Heart left ventricle (tissue), 13 donors: Measurements from ENCODE around the gene RHOA.

Experiments used
- POLR2A ChIP-seq, 2 donors: fragments of 450-650 bp; IDR thresholded peaks; one replicate each; pipeline ENCODE4 v1.6.1; 2017; ENCODE audit warnings: antibody characterized with exemption in 2 of 2, mild to moderate bottlenecking in 2 of 2, moderate library complexity in 2 of 2
- TF ChIP-seq, protein P1 (sequence below), 12 donors: fragments of 200-600 bp; sonication (generic) in 4 of 12; IDR thresholded peaks; one replicate each; pipeline versions ENCODE4 v1.5.0 to v1.8.0; 2018 to 2022; ENCODE audit warnings: antibody characterized with exemption in 12 of 12, mild to moderate bottlenecking in 5 of 12
- donor health status: ischemic (EF 13 %, LVEDD 7.1; RV severe dilation, severe dysfunction).
- donor health status: DM: no; HTN: yes; CAD: no.
- donor health status: DM: no; HTN: no; CAD: no.
- donor health status: ischemic (EF 25% LVEDD 6.9; RV normal size, moderate dysfunction).
- donor health status: ischemic (EF 25% LVEDD 5.7; RV mildly dilated, moderate dysfunction).
- donor health status: ischemic (EF 35%, LVEDD 5.7; RV mildly dilated, moderate dysfunction).
- donor health status: nonischemic (EF 11% LVEDD 7.7; RV severe dilation, severe dysfunction).
- donor health status: DM: yes; HTN: yes; CAD: no.
- donor health status: PGD.
- donor health status: ischemic (EF 29% LVEDD 5.4; RV normal size, mild dysfunction).
- donor health status: nonischemic (EF 23%, LVEDD 6.1; RV moderate dilation, normal function).

DNA sequence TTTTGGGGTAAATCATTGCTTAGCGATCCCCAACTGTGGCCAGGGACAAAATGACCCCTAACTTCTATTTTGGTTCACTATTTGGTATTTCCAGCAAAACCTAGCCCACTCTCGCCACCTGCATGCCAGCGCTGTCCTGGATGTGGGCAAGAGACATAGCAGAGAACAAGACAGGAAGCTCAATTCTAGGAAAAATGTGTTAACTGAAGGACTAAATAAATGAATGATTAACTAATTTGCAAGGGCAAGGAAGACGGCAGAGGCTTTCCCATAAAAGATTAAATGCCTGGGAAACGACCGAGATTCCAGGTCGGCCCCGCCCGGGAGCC lies 16.9 kb upstream of the RHOA start:
- TF ChIP-seq, protein P1, sequence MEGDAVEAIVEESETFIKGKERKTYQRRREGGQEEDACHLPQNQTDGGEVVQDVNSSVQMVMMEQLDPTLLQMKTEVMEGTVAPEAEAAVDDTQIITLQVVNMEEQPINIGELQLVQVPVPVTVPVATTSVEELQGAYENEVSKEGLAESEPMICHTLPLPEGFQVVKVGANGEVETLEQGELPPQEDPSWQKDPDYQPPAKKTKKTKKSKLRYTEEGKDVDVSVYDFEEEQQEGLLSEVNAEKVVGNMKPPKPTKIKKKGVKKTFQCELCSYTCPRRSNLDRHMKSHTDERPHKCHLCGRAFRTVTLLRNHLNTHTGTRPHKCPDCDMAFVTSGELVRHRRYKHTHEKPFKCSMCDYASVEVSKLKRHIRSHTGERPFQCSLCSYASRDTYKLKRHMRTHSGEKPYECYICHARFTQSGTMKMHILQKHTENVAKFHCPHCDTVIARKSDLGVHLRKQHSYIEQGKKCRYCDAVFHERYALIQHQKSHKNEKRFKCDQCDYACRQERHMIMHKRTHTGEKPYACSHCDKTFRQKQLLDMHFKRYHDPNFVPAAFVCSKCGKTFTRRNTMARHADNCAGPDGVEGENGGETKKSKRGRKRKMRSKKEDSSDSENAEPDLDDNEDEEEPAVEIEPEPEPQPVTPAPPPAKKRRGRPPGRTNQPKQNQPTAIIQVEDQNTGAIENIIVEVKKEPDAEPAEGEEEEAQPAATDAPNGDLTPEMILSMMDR (IDR thresholded peaks at IDR 0.05), result no peak
- TF ChIP-seq POLR2A (IDR thresholded peaks at IDR 0.05), result no peak
